DOHH2 (cell line): ENCODE data around the gene SHANK2.
"Not testable (repeated sequence)": the region's sequence is repeated elsewhere in the genome, so short reads cannot be mapped to it uniquely, and the experiment has no call there.

Experiments
- H3F3A ChIP-seq: fragments of 200-600 bp; sonication (generic), shearing (Covaris generic); 2 replicates; pipeline ENCODE4 v1.6.0; 2016; ENCODE audit warnings: antibody characterized with exemption, mild to moderate bottlenecking; ENCODE audit not compliant: control insufficient read depth, insufficient read depth
- H3K27ac ChIP-seq: fragments of 200-600 bp; sonication (generic); 2 replicates; pipeline ENCODE4 v1.5.1; 2014; ENCODE audit warnings: low read depth, mild to moderate bottlenecking, low read length, moderate library complexity
- H3K27me3 ChIP-seq: fragments of 200-600 bp; sonication (generic); 2 replicates; pipeline ENCODE4 v1.6.1; 2014; ENCODE audit warnings: mild to moderate bottlenecking, low read length, mixed read lengths; ENCODE audit not compliant: control insufficient read depth
- H3K36me3 ChIP-seq: fragments of 200-600 bp; sonication (generic); 2 replicates; pipeline ENCODE4 v1.6.1; 2014; ENCODE audit warnings: mild to moderate bottlenecking, low read length, moderate library complexity, mixed read lengths; ENCODE audit not compliant: control insufficient read depth
- H3K4me1 ChIP-seq: fragments of 200-600 bp; sonication (generic); 2 replicates; pipeline ENCODE4 v1.6.1; 2014; ENCODE audit warnings: mild to moderate bottlenecking, low read length, mixed read lengths; ENCODE audit not compliant: control insufficient read depth
- H3K4me2 ChIP-seq: fragments of 200-600 bp; sonication (generic); 2 replicates; pipeline ENCODE4 v1.6.0; 2014; ENCODE audit warnings: mild to moderate bottlenecking, low read length, moderate library complexity
- H3K4me3 ChIP-seq: fragments of 200-600 bp; sonication (generic); 2 replicates; pipeline ENCODE4 v1.5.1; 2014; ENCODE audit warnings: mild to moderate bottlenecking, low read length, mixed read lengths
- H3K79me2 ChIP-seq: fragments of 200-600 bp; sonication (generic); 2 replicates; pipeline ENCODE4 v1.6.1; 2014; ENCODE audit warnings: mild to moderate bottlenecking, low read length, mixed read lengths; ENCODE audit not compliant: control insufficient read depth
- H3K9me2 ChIP-seq: fragments of 200-600 bp; sonication (generic); replicated peaks from 2 replicates; pipeline ENCODE4 v1.6.1; 2014; ENCODE audit warnings: mild to moderate bottlenecking, low read length, mixed read lengths; ENCODE audit not compliant: control insufficient read depth
- H3K9me3 ChIP-seq: fragments of 200-600 bp; sonication (generic); 2 replicates; pipeline ENCODE4 v1.6.1; 2014; ENCODE audit warnings: antibody characterized with exemption, low read length, mixed read lengths; ENCODE audit not compliant: control insufficient read depth, insufficient read depth
- H4K20me1 ChIP-seq: fragments of 200-600 bp; sonication (generic); 2 replicates; pipeline ENCODE4 v1.6.0; 2014; ENCODE audit warnings: low read depth, mild to moderate bottlenecking, antibody characterized with exemption, low read length, moderate library complexity; ENCODE audit not compliant: control insufficient read depth, insufficient read depth
- CTCF ChIP-seq: fragments of 200-600 bp; sonication (generic); IDR thresholded peaks from one replicate; pipeline ENCODE4 v1.5.1; 2014; ENCODE audit warnings: antibody characterized with exemption, mild to moderate bottlenecking, low read depth, low read length; ENCODE audit not compliant: poor library complexity, severe bottlenecking
- EZH2phosphoT487 ChIP-seq: fragments of 200-600 bp; sonication (generic); IDR thresholded peaks from 2 replicates; pipeline ENCODE4 v1.6.1; 2017; ENCODE audit warnings: borderline replicate concordance, mild to moderate bottlenecking, antibody characterized with exemption, low read length, moderate library complexity, mixed read lengths

Gene SHANK2

GRCh38 chr11:71236836-71237475 lies 15.4 kb downstream of the SHANK2 start:
- Histone ChIP-seq H3K27ac (no peak overlapping the region), H3K4me3 (no peak overlapping the region), H3K4me2 (no peak overlapping the region), H3K4me1 (peaks cover 12% of the 10 kb centered on the region), H3K9me2 (no peaks in the 10 kb centered on the region), H3K9me3 (no peaks in the 10 kb centered on the region), H3K36me3 (no peaks in the 10 kb centered on the region), H3F3A (no peaks in the 10 kb centered on the region), H4K20me1 (no peaks in the 10 kb centered on the region), H3K79me2 (no peaks in the 10 kb centered on the region), H3K27me3 (peaks cover 2% of the 10 kb centered on the region; the same call in 1 of the 2 replicates)
- TF ChIP-seq CTCF (no peak), EZH2phosphoT487 (no peak)

- Histone ChIP-seq H3K79me2 (no peaks in the 10 kb centered on the region), H3K9me3 (no peaks in the 10 kb centered on the region), H3F3A (no peaks in the 10 kb centered on the region), H4K20me1 (no peaks in the 10 kb centered on the region), H3K27ac (no peak overlapping the region), H3K4me2 (no peak overlapping the region), H3K36me3 (no peaks in the 10 kb centered on the region), H3K9me2 (no peaks in the 10 kb centered on the region), H3K27me3 (peaks cover under 1% of the 10 kb centered on the region; the same call in 1 of the 2 replicates), H3K4me3 (no peak overlapping the region), H3K4me1 (peaks cover under 1% of the 10 kb centered on the region)
- TF ChIP-seq EZH2phosphoT487 (no peak), CTCF (no peak)
Observed at GRCh38 chr11:71235719-71236118, 16.7 kb downstream of the SHANK2 start.

- H3K4me1 ChIP-seq, H3K9me2 ChIP-seq, H3K79me2 ChIP-seq, H3K27me3 ChIP-seq, H4K20me1 ChIP-seq, H3K9me3 ChIP-seq, H3K36me3 ChIP-seq, H3F3A ChIP-seq, H3K4me3 ChIP-seq, H3K27ac ChIP-seq, H3K4me2 ChIP-seq: not testable (repeated sequence)
Observed at GRCh38 chr11:71233896-71234852, 18.2 kb downstream of the SHANK2 start.

GRCh38 chr11:71232364-71232763 lies 20.0 kb downstream of the SHANK2 start:
- no peak overlapping the region for H3K27ac ChIP-seq
- H3K36me3 ChIP-seq = no peaks in the 10 kb centered on the region
- peaks cover 3% of the 10 kb centered on the region; the same call in 1 of the 2 replicates for H3K9me3 ChIP-seq
- no peaks in the 10 kb centered on the region for H3K79me2 ChIP-seq
- no peaks in the 10 kb centered on the region for H4K20me1 ChIP-seq
- H3K4me3 ChIP-seq = no peak overlapping the region
- H3K4me1 ChIP-seq = no peaks in the 10 kb centered on the region
- H3F3A ChIP-seq = no peaks in the 10 kb centered on the region
- no peak for TF ChIP-seq CTCF
- TF ChIP-seq EZH2phosphoT487 = no peak
- no peaks in the 10 kb centered on the region for H3K9me2 ChIP-seq
- H3K27me3 ChIP-seq = no peaks in the 10 kb centered on the region
- no peak overlapping the region for H3K4me2 ChIP-seq
